ENCODE measurements around the gene CNIH1. TPM values are rescaled to one million over a fixed set of nuclear protein-coding genes. Genes with fewer than 3 reads are reported as not detected.

Gene CNIH1
- total RNA-seq, 2 donors from 2014 or later = 128 to 142 TPM

- DNase-seq (ENCODE audit: low spot score) = no peak
- ATAC-seq (ENCODE audit: insufficient number of reproducible peaks, low FRiP score, low read depth) = no peak
- TF ChIP-seq, protein P1, sequence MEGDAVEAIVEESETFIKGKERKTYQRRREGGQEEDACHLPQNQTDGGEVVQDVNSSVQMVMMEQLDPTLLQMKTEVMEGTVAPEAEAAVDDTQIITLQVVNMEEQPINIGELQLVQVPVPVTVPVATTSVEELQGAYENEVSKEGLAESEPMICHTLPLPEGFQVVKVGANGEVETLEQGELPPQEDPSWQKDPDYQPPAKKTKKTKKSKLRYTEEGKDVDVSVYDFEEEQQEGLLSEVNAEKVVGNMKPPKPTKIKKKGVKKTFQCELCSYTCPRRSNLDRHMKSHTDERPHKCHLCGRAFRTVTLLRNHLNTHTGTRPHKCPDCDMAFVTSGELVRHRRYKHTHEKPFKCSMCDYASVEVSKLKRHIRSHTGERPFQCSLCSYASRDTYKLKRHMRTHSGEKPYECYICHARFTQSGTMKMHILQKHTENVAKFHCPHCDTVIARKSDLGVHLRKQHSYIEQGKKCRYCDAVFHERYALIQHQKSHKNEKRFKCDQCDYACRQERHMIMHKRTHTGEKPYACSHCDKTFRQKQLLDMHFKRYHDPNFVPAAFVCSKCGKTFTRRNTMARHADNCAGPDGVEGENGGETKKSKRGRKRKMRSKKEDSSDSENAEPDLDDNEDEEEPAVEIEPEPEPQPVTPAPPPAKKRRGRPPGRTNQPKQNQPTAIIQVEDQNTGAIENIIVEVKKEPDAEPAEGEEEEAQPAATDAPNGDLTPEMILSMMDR (IDR thresholded peaks at IDR 0.05) = no peak
- Histone ChIP-seq H3K27me3 (replicated peaks; ENCODE audit: insufficient read depth) (no peaks in the 10 kb centered on the region), H3K4me3 (no peak overlapping the region), H3K27ac (no peak overlapping the region), H3K9me3 (no peaks in the 10 kb centered on the region), H3K36me3 (no peaks in the 10 kb centered on the region), H3K4me1 (ENCODE audit: control insufficient read depth in 1 of 2, low read depth in 2 of 2) (no peaks in the 10 kb centered on the region)
These were observed 63.7 kb downstream of the CNIH1 start for GRCh38 chr14:54377501-54377900.

DNA sequence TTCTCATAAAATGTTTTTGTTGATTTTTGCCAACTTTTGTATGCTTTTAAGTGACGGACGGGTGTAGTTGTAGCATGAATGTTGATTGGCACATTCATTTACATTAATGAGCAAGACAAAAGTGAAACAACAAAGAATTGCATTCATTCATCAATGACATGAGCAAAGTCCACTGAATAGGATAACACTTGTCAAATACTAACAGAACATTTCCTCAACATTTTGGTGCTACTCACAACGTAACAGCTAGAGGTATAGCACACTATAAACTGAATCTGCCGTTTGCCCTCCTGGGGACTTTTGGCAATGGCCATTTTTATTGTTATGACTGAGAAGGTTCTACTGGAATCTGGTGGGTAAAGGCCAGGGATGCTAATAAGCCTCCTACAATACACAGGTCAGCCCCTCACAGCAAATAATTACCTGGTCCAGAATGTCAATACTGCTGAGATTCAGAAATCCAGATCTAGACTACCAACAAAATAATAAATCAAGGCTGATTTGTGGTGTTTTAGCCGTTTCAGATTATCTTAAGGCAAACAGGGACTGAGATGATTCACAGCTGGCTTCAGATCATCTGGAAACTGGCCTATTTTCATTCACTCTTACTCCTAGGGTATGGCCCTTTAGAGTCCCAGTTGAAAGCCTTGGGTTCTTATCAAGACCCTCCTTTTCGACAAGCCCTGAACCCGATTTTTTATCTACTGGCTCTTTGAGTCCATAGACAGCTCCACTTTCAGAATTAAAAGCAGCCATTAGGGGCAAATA lies 66.9 kb downstream of the CNIH1 start:
- no peaks in the 10 kb centered on the region for H3K9me3 ChIP-seq
- H3K27ac ChIP-seq = no peak overlapping the region
- H3K4me1 ChIP-seq (ENCODE audit: control insufficient read depth in 1 of 2, low read depth in 2 of 2) = no peaks in the 10 kb centered on the region
- no peaks in the 10 kb centered on the region for H3K36me3 ChIP-seq
- TF ChIP-seq, protein P1 (IDR thresholded peaks at IDR 0.05) = no peak
- no peak overlapping the region for H3K4me3 ChIP-seq
- no peaks in the 10 kb centered on the region for H3K27me3 ChIP-seq (replicated peaks; ENCODE audit: insufficient read depth)
- ATAC-seq (ENCODE audit: insufficient number of reproducible peaks, low FRiP score, low read depth) (no peak), DNase-seq (ENCODE audit: low spot score) (no peak)

Other genes with a start within 250 kb of the CNIH1 start
- 10 to 100 TPM in 1 of 2 donors, 1 to 10 TPM in 1; 3.5 to 13.5 TPM for gene CDKN3, start 44.4 kb downstream of the CNIH1 start, total RNA-seq
- 10 to 100 TPM; 22.9 to 47.1 TPM for gene GMFB, start 47.6 kb upstream of the CNIH1 start, total RNA-seq
- 10 to 100 TPM; 15.2 to 42.2 TPM for gene CGRRF1, start 68.5 kb upstream of the CNIH1 start, total RNA-seq
- 100 to 1,000 TPM; 142 to 172 TPM for gene SAMD4A, start 125.8 kb upstream of the CNIH1 start, total RNA-seq